ENCODE measurements around the gene AHDC1.

- TF ChIP-seq ZNF18 (CRISPR knock-in tag; IDR thresholded peaks at IDR 0.05; ENCODE audit: insufficient replicate concordance) (no peak), REL (CRISPR knock-in tag; conservative IDR thresholded peaks at IDR 0.05) (no peak), ZBTB40 (IDR thresholded peaks at IDR 0.05) (no peak), ZBTB40 (CRISPR knock-in tag; IDR thresholded peaks at IDR 0.05) (no peak), REST (IDR thresholded peaks at IDR 0.05; ENCODE audit: borderline replicate concordance in 1 of 2, low read depth in 1 of 2, low read length in 2 of 2) (no peak)
Measured at GRCh38 chr1:27569088-27569460, 34.9 kb downstream of the AHDC1 start.

All from HepG2 (cell line).